Natural killer cell (primary cell): Measurements from ENCODE around the gene HSD17B1. TPM values are rescaled to one million over a fixed set of nuclear protein-coding genes. Genes with fewer than 3 reads are reported as not detected.

Experiments
- ATAC-seq, 3 donors: fragments of 150-1000 bp in 2 of 3; fragments of 200-7000 bp in 1 of 3; cut with Tn5 transposase; 1 replicate in 1 of 3; 2 replicates in 2 of 3; pipeline ENCODE4 v1.10.0; 2021; ENCODE audit warnings: mild to moderate bottlenecking in 2 of 3, moderate library complexity in 2 of 3
- DNase-seq, 2 donors: peaks; one replicate each; pipeline versions ENCODE4 v3.0.0 to v3.0.0-alpha.2; 2013 to 2021; ENCODE audit warnings: mixed read lengths in 1 of 2
- H3K27ac ChIP-seq: one replicate; pipeline ENCODE4 v1.5.1; 2013; ENCODE audit warnings: mild to moderate bottlenecking, low read length
- H3K27me3 ChIP-seq: one replicate; pipeline ENCODE4 v1.6.1; 2013; ENCODE audit warnings: low read length; ENCODE audit not compliant: control insufficient read depth, insufficient read depth
- H3K36me3 ChIP-seq: one replicate; pipeline ENCODE4 v1.6.1; 2013; ENCODE audit warnings: low read length; ENCODE audit not compliant: control insufficient read depth, insufficient read depth
- H3K4me1 ChIP-seq: one replicate; pipeline ENCODE4 v1.6.1; 2013; ENCODE audit warnings: low read length; ENCODE audit not compliant: control insufficient read depth, insufficient read depth
- H3K4me3 ChIP-seq: one replicate; pipeline ENCODE4 v1.5.1; 2013; ENCODE audit warnings: low read length
- H3K9me3 ChIP-seq: one replicate; pipeline ENCODE4 v1.6.1; 2013; ENCODE audit warnings: low read length; ENCODE audit not compliant: control insufficient read depth, insufficient read depth
- H3K27ac Mint-ChIP-seq, 2 donors: one replicate each; pipeline ENCODE4 v1.8.0; 2022; ENCODE audit warnings: mild to moderate bottlenecking in 2 of 2, mixed read lengths in 2 of 2, moderate library complexity in 1 of 2
- H3K27me3 Mint-ChIP-seq, 2 donors: one replicate each; pipeline ENCODE4 v1.8.0; 2022; ENCODE audit warnings: low read depth in 2 of 2, mixed read lengths in 2 of 2
- H3K36me3 Mint-ChIP-seq: one replicate; pipeline ENCODE4 v1.8.0; 2022; ENCODE audit warnings: mixed read lengths
- H3K4me1 Mint-ChIP-seq, 2 donors: one replicate each; pipeline ENCODE4 v1.8.0; 2022; ENCODE audit warnings: mixed read lengths in 2 of 2
- H3K4me3 Mint-ChIP-seq: one replicate; pipeline ENCODE4 v1.8.0; 2022; ENCODE audit warnings: mild to moderate bottlenecking, moderate library complexity, mixed read lengths
- H3K9me3 Mint-ChIP-seq, 2 donors: one replicate each; pipeline ENCODE4 v1.8.0; 2022; ENCODE audit warnings: mixed read lengths in 2 of 2
- CTCF ChIP-seq: fragments of 200-600 bp; IDR thresholded peaks from one replicate; pipeline ENCODE4 v1.8.0; 2022; ENCODE audit warnings: antibody characterized with exemption
- WGBS: methylation state at CpG from one replicate; pipeline ENCODE4 v1.1.7; 2013; ENCODE audit warnings: missing lambda C conversion rate; ENCODE audit not compliant: insufficient coverage; 5-methylcytosine and 5-hydroxymethylcytosine counted together
- intact Hi-C: fragments of 100-400 bp; cut with micrococcal nuclease; formaldehyde crosslinking; loops from one replicate; pipeline ENCODE4 v1.14.2; 2022
- total RNA-seq, 4 donors: library from RNA; stranded (reverse); fragments of 120-200 nt in 1 of 4; gene quantifications; one replicate each; pipeline versions ENCODE4 v1.2.3 to v1.2.4, GENCODE V29; 2013 to 2022

Gene HSD17B1
- total RNA-seq, 3 donors from 2014 or later (not counting 1 experiment from before 2014, with no cell fraction given), result 0.68 to 1.6 (median 1.2) TPM

GRCh38 chr17:42522798-42523278, 29.9 kb upstream of the HSD17B1 start:
- H3K9me3 ChIP-seq, result no peaks in the 10 kb centered on the region
- Mint-ChIP-seq H3K4me3 (no peak overlapping the region), H3K36me3 (no peaks in the 10 kb centered on the region), H3K9me3 (no peaks in the 10 kb centered on the region), H3K27me3 (peaks cover 16 to 17% of the 10 kb centered on the region in 2 donors), H3K4me1 (peaks cover 7 to 13% of the 10 kb centered on the region in 2 donors), H3K27ac (no peak overlapping the region)
- H3K27ac ChIP-seq, result no peak overlapping the region
- no peak for TF ChIP-seq CTCF
- intact Hi-C loops, result no loop called here
- no peak for DNase-seq
- H3K36me3 ChIP-seq, result no peaks in the 10 kb centered on the region
- no peak for ATAC-seq
- no peaks in the 10 kb centered on the region for H3K27me3 ChIP-seq
- H3K4me1 ChIP-seq, result peaks cover 8% of the 10 kb centered on the region
- H3K4me3 ChIP-seq, result no peak overlapping the region
- WGBS, result 95% methylated on average over 8 of the region's 8 CpGs

GRCh38 chr17:42525221-42525620, 27.5 kb upstream of the HSD17B1 start:
- H3K36me3 ChIP-seq, result no peaks in the 10 kb centered on the region
- no peaks in the 10 kb centered on the region for H3K27me3 ChIP-seq
- Mint-ChIP-seq H3K4me1 (peaks cover 8 to 25% of the 10 kb centered on the region in 2 donors), H3K27ac (no peak overlapping the region), H3K27me3 (peaks cover 8 to 14% of the 10 kb centered on the region in 2 donors), H3K36me3 (no peaks in the 10 kb centered on the region), H3K4me3 (no peak overlapping the region), H3K9me3 (no peaks in the 10 kb centered on the region)
- DNase-seq (no peak), ATAC-seq (no peak)
- no peak for TF ChIP-seq CTCF
- intact Hi-C loops, result no loop called here
- WGBS, result 100% methylated on average over 1 of the region's 2 CpGs
- H3K27ac ChIP-seq, result no peak overlapping the region
- H3K4me1 ChIP-seq, result peaks cover 24% of the 10 kb centered on the region
- H3K4me3 ChIP-seq, result no peak overlapping the region
- H3K9me3 ChIP-seq, result no peaks in the 10 kb centered on the region

GRCh38 chr17:42526031-42526444, 26.7 kb upstream of the HSD17B1 start:
- 92% methylated on average over 6 of the region's 6 CpGs for WGBS
- no peaks in the 10 kb centered on the region for H3K9me3 ChIP-seq
- Mint-ChIP-seq H3K27ac (no peak overlapping the region), H3K4me1 (peaks cover 14 to 34% of the 10 kb centered on the region in 2 donors), H3K9me3 (no peaks in the 10 kb centered on the region), H3K4me3 (no peak overlapping the region), H3K27me3 (peaks cover 6 to 12% of the 10 kb centered on the region in 2 donors), H3K36me3 (no peaks in the 10 kb centered on the region)
- DNase-seq, result no peak
- intact Hi-C loops, result no loop called here
- no peak for ATAC-seq
- H3K4me3 ChIP-seq, result no peak overlapping the region
- no peak for TF ChIP-seq CTCF
- H3K27me3 ChIP-seq, result no peaks in the 10 kb centered on the region
- no peak overlapping the region for H3K27ac ChIP-seq
- no peaks in the 10 kb centered on the region for H3K36me3 ChIP-seq
- peaks cover 32% of the 10 kb centered on the region for H3K4me1 ChIP-seq

- no peaks in the 10 kb centered on the region for H3K36me3 ChIP-seq
- no peak overlapping the region for H3K4me3 Mint-ChIP-seq
- no peaks in the 10 kb centered on the region for H3K9me3 Mint-ChIP-seq
- DNase-seq (no peak), ATAC-seq (no peak)
- no peaks in the 10 kb centered on the region for H3K27me3 Mint-ChIP-seq
- no peak for TF ChIP-seq CTCF
- H3K4me3 ChIP-seq, result no peak overlapping the region
- H3K4me1 ChIP-seq, result peaks cover 43% of the 10 kb centered on the region
- no peak overlapping the region for H3K27ac Mint-ChIP-seq
- WGBS, result 83% methylated on average over 4 of the region's 6 CpGs
- H3K27me3 ChIP-seq, result no peaks in the 10 kb centered on the region
- no peaks in the 10 kb centered on the region for H3K36me3 Mint-ChIP-seq
- intact Hi-C loops, result loop anchor here (1.0 kb wide), 2 partner anchors 100 to 205 kb away; no protein-coding TSS in a partner anchor
- H3K9me3 ChIP-seq, result no peaks in the 10 kb centered on the region
- no peak overlapping the region for H3K27ac ChIP-seq
- H3K4me1 Mint-ChIP-seq, result peaks cover 23 to 43% of the 10 kb centered on the region in 2 donors
Observed at GRCh38 chr17:42527932-42528331, 24.8 kb upstream of the HSD17B1 start.
